Measurements from ENCODE around the gene BEND4. TPM values are rescaled to one million over a fixed set of nuclear protein-coding genes. Genes with fewer than 3 reads are reported as not detected.

The BEND4 gene
- total RNA-seq, 1 experiment from 2014 or later = 0.03 TPM

DNA sequence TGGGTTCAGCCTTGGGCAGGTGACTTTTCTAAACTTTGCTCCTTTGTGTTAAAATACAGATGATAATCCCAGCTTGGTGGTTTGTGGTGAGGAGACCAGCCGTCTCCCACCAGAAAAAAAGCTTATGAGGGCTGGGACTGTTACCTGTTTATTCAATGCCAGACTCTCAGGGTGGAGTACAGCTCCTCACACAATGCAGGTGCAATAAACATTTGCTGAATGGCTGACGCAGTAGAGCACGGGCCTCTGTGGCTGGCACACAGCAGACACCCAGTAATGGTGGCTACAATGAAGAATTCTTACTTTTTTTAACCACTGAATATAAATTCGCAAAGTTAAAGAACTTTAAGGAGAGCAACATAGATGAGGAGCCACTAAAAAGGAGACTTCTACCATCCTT, 30.2 kb downstream of the BEND4 start:
- no peak for DNase-seq (ENCODE audit: low spot score)
- in situ Hi-C loops (cut with HindIII; ENCODE audit: low sequenced_read_pairs) = no loop called here

DNA sequence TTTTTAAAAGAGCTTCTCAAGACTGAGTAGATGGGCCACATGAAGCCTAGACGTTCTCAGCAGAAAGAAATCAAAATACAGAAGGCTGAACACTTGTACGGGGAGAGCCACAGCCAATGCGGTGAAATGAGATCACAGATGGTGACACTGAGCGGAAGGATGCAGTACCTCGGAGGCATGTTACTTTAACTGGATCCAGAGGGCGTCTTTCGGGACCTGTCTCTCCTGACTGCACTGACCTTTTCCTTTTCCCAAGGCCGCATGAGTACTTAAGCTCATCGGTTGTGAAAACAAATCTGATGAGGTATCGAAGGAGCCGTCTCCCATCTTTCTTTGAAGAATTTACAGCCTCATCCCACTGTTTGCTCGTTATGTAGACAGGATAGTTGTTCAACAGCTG, 32.6 kb downstream of the BEND4 start:
- in situ Hi-C loops (cut with HindIII; ENCODE audit: low sequenced_read_pairs) = no loop called here

DNA sequence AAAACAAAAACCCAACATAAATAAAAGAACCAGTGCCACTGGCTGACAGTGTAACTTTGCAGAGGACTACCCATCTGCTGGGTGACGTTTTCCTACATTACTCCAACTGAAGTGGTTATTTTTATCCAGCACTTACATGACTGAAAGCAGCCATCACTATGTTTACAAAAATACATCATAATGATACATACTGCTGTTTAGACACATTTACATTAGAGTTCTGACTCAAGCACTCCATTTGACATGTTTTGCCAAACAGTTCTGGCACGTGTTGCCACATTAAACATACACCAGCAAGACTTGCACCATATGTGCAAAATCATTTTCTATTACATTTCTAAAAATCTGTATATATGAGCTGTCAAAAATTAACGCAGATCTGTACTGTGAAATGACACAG, 39.6 kb downstream of the BEND4 start:
- in situ Hi-C loops (cut with HindIII; ENCODE audit: low sequenced_read_pairs) = no loop called here

More for the DNA sequence above, 32.6 kb downstream of the BEND4 start:
- DNase-seq (ENCODE audit: low spot score) = no peak

DNA sequence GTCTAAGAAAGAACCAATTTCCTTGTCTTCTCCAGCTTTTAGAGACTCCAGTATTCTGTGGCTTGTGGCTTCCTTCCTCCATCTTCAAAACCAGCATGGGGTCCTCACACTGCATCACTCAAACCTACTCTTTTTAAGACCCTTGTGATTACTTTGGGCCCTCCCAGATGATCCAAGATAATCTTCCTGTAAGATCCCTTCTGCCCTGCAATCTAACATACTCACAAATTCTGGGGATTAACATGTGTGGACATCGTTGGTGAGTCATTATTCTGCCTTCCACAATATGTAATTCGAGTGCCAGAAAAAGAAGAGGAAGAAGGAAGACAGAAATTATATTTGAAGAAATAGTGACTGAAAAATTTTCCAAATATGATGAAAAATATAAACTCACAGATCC, 47.9 kb downstream of the BEND4 start:
- in situ Hi-C loops (cut with HindIII; ENCODE audit: low sequenced_read_pairs) = no loop called here
- DNase-seq (ENCODE audit: low spot score) = no peak

More for the DNA sequence above, 39.6 kb downstream of the BEND4 start:
- no peak for DNase-seq (ENCODE audit: low spot score)

DNA sequence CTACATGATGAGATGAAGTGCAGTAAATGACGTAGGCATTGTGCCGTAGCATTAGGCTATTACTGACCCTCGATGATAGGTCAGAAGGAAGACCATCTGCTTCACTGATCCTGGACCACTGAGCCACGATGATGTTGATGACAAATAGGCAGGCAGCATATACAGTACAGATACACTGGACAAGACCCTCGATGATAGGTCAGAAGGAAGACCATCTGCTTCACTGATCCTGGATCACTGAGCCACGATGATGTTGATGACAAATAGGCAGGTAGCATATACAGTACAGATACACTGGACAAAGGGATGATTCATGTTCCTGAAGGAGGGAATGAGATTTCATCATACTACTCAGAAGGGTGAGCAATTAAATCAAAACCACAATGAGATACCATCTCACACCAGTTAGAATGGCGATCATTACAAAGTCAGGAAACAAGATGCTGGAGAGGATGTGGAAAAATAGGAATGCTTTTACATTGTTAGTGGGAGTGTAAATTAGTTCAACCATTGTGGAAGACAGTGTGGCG, 50.9 kb downstream of the BEND4 start:
- DNase-seq (ENCODE audit: low spot score) = no peak
- in situ Hi-C loops (cut with HindIII; ENCODE audit: low sequenced_read_pairs) = no loop called here

DNA sequence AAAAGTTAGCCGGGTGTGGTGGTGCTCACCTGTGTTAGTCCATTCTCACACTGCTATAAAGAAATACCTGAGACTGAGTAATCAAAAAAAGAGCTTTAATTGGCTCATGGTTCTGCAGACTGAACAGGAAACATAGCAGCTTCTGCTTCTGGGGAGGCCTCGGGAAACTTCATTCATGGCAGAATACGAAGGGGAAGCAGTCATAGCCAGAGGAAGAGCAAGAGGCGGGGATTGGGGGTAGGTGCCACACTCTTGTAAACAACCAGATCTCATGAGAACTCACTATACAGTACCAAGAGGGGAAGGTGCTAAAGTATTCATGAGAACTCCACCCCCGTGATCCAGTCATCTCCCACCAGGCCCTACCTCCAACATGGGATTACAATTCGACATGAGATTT, 64.1 kb downstream of the BEND4 start:
- DNase-seq (ENCODE audit: low spot score) = no peak
- in situ Hi-C loops (cut with HindIII; ENCODE audit: low sequenced_read_pairs) = no loop called here

DNA sequence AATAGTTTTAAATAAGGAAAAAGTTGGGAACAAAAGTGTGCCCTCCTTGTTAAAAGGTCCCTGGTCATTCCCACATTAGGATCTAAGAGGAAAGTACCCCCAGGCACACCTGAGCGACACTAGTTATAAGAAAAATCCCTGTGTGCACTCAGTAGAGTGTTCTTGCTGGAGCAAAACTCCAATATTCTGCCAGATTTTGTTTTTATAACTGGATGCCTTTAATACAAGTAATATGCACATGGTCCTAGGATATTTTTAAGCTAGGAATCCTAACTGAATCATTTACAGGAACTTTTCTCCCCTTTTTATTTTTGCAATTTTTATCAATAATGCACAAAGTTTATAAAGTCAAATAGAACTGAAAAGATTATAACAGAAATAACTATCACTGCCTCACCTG, 68.6 kb downstream of the BEND4 start:
- no peak for DNase-seq (ENCODE audit: low spot score)
- in situ Hi-C loops (cut with HindIII; ENCODE audit: low sequenced_read_pairs) = no loop called here

DNA sequence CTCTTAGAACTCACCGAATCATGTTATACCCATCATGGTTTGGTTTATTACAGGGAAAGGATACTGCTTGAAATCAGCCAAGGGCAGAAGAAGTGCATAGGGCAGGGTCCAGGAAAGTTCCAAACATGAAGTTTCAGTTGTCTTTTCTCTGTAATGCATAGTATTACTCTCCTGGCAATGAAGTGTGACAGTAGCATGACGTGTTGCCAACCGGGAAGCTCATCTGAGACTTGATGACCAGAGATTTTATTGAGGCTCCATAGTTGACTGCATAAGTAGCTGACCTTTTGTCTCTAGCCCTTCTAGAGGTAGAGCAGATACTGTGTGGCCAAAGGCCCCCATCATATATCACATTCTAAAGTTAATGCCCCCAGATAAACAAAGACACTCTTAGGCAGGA, 72.1 kb downstream of the BEND4 start:
- no peak for DNase-seq (ENCODE audit: low spot score)
- in situ Hi-C loops (cut with HindIII; ENCODE audit: low sequenced_read_pairs) = no loop called here

DNA sequence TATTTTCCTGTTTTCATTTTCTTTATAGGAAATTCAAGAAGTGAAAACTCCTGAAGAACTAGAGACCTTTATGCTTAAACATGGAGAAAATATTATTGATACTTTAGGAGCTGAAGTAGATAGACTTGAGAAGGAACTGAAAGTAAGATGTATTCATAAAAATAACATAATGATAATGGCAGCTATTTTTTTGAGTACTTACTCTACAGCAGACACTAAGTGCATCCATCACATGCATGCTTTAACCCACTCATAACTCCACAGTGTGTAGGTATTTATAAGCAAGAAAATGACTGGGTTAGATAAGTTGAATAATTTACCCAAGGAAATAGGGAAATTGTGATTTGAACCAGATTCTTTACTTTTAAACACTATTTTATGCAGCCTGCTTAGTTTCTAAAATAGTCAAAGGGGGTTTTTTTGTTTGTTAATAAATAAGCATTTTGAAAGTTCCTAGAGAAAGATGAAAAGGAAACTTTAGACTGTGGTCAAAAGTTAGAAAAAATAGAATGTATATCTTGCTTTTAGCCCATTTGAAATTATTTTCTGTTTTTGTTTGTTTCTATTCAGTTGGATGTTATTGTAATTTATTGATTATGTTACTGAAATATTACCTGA, 74.2 kb downstream of the BEND4 start:
- in situ Hi-C loops (cut with HindIII; ENCODE audit: low sequenced_read_pairs) = no loop called here
- DNase-seq (ENCODE audit: low spot score) = no peak

DNA sequence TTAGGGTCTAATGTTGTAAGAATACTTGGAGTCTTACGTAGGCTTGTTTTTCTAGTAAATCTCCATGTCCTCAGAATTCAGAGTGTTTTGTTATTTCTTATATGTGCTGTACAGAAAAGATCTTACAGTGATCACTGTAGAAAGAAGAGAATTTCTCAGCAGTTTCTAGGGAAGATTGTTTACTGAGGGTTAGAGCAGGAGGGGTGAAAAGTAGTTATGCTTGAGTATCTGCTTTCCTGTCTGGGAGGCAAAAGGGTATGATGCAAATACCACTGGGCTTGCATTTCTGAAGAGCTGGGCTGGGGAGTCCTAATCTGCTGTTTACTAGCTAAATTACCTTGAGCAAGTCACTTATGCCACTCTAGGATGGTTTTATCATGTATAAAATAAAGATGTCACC, 78.2 kb downstream of the BEND4 start:
- in situ Hi-C loops (cut with HindIII; ENCODE audit: low sequenced_read_pairs) = no loop called here
- DNase-seq (ENCODE audit: low spot score) = no peak

DNA sequence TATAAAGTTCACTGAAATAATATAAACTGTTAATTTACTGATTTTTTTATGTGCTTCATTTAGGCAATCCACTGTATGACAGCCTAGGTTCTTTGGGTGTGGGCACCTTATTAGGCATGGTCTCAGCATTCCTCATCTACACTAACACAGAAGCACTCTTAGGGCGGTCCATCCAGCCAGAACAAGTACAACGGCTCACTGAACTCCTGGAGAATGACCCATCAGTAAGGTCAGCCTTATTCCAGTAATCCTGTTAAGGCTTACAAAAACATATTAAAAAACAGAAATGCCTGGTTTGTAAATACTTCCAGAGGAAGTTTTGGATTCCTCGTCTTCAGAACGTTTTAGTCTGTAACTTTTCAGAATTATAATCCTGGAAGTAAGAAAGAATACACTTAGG, 82.0 kb downstream of the BEND4 start:
- in situ Hi-C loops (cut with HindIII; ENCODE audit: low sequenced_read_pairs) = no loop called here
- DNase-seq (ENCODE audit: low spot score) = no peak

DNA sequence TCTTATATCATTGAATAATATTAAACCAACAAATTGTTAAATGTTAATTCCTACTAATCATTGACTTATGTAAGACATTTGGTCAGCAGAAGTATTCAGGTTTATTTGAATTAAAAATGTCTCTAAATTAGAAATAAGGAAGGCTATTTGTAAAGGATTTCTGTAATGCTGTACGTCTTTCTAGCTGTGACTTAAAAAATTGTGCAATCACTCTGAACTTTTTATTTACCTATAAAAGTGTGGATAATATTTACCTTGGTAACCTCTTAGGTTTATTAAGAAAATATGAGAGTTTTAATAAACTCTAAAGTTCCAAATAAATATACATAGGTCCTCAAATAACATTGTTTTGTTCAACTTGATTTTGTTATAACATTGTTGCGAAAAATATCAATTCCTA, 85.2 kb downstream of the BEND4 start:
- in situ Hi-C loops (cut with HindIII; ENCODE audit: low sequenced_read_pairs) = no loop called here
- DNase-seq (ENCODE audit: low spot score) = no peak

DNA sequence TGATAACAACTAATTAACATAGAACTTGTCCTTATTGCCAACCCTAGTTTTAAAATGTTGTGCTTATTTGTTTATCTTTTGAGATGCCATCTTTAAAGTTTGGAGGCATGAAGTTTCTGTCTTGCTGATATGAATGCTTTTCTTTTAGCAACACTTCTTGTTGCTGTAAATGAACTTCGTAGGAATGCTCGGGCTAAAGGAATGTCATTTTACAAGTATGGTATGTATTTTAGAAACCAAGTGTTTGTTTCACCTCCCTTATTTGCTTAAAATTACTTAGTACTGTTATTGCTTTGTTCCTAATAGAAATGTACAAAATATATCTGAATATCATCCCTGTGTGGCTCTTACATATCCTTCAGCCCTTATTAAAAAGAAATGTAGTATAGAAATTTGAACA, 86.1 kb downstream of the BEND4 start:
- DNase-seq (ENCODE audit: low spot score) = no peak
- in situ Hi-C loops (cut with HindIII; ENCODE audit: low sequenced_read_pairs) = no loop called here

Other genes starting within 250 kb of the BEND4 start
- gene TMEM33, start 217.2 kb downstream of the BEND4 start, total RNA-seq (2014; rRNA removed; shearing (Covaris generic)) = 49.5 and 60.1 TPM in 2 replicates
- gene DCAF4L1, start 170.9 kb downstream of the BEND4 start, total RNA-seq (2014; rRNA removed; shearing (Covaris generic)) = not detected in 2 replicates
- gene SLC30A9, start 162.1 kb downstream of the BEND4 start, total RNA-seq (2014; rRNA removed; shearing (Covaris generic)) = 71.4 and 95.1 TPM in 2 replicates
- gene SHISA3, start 244.8 kb upstream of the BEND4 start, total RNA-seq (2014; rRNA removed; shearing (Covaris generic)) = 3.7 and 6.1 TPM in 2 replicates

Measured in G401 (cell line).